Measurements from ENCODE around the gene LAMC1.

LAMC1 gene

DNA sequence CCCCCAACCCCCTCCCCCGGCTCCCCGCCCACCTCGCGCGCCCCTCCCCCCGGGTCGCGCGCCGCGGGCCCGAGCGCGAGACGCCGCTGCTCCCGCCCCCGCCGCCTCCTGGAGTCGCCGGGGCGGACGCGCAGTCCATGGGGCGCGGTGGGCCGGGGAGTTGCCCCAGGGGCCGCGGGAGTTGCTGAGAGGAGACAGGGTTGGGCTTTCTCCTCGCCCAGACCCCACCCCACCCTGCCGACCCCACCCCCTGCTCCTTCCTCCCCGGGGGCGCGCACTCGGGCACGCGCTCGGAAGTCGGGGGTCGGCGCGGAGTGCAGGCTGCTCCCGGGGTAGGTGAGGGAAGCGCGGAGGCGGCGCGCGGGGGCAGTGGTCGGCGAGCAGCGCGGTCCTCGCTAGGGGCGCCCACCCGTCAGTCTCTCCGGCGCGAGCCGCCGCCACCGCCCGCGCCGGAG lies at the start of gene LAMC1:
LAMC1 (plus strand) TSS at position 275 of the 455 bp plus-strand sequence. CDS start 297 bp downstream, outside the sequence.
- no peak for DNase-seq (ENCODE audit: low read depth in 2 of 2, low spot score in 1 of 2)

DNA sequence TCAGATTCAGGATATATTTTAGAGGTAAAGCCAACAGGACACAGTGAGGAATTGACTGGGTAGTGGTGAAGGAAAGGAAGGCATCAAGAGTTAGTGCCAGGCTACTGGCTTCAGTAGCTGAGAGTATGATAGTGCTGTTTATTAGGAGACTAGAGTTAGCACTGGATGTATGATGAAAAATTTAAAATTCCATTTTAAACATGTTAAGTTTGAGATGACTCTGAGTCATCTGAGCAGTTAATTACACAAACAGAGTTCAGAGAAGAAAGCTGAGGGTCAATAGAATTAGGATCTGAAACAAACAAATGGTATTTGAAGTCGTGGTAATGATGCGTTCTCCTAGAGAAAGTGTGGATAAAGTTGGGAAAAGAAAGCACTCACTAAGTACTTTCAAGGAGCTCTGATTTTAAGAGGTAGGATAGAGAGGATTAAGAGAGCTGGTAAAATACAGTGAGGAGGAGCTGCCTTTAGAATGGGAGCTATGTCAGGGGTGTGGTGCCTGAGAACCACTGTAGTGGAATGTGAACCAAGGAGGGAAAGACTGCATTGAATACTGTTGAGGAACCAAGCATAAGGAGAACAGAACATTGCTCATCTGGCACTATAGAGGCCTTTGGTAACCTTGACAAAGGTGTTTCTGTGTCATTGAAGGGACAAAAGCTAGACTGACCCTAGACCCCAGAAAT lies 48.6 kb upstream of the LAMC1 start:
- no peak for DNase-seq (ENCODE audit: low read depth in 2 of 2, low spot score in 1 of 2)

DNA sequence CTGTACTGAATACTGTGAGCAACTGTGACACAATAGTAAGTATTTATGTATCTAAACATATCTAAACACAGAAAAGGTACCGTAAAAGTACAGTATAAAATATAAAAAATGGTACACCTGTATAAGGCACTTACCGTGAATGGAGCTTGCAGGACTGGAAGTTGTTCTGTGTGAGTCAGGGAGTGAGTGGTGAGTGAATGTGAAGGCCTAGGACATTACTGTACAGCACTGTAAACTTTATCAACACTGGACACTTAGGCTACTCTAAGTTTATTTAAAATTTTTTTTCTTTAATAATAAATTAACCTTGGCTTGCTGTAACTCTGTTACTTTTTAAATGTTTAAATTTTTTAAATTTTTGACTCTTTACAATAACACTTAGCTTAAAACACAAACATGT lies 45.7 kb upstream of the LAMC1 start:
- no peak for DNase-seq (ENCODE audit: low read depth in 2 of 2, low spot score in 1 of 2)

DNA sequence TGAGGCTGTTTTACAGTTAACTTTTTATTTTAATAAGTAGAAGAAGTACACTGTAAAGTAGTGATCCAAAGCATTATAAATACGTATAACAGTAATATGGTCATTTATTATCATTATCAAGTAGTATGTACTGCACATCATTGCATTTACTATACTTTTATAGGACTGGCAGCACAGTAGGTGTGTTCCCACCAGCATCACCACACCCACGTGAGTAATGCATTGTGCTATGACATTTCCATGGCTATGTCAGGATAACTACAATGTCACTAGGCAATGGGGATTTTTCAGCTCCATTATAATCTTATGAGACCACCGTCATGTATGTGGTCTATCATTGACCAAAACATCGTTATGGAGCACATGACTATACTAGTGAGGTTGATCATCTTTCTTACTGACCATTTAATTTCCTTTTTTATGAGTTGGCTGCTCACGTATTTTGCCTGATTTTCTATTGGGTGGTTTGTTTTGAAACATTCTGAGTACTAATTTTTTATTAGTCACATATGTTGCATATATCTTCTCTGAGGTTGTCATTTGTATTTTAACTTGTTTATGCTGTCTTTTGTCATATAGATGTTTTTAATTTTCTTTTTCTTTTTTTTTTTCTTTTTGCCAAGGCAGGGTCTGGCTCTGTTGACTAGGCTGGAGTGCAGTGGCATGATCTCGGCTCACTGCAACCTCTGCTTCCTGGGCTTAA lies 44.9 kb upstream of the LAMC1 start:
- DNase-seq (ENCODE audit: low read depth in 2 of 2, low spot score in 1 of 2) = no peak

DNA sequence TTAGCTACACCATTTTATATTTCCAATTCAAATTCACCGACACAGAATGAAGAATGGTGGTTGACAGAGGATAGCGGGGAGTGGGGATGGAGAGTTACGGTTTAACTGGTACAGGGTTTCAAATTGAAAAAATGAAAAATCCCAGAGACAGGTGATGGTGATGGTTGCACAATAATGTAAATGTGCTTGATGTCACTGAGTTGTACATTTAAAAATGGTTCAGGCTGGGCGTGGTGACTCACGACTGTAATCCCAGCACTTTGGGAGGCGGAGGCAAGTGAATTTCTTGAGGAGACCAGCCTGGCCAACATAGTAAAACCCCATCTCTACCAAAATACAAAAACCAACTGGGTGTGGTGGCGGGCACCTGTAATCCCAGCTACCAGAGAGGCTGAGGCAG lies 39.1 kb upstream of the LAMC1 start:
- no peak for DNase-seq (ENCODE audit: low read depth in 2 of 2, low spot score in 1 of 2)

DNA sequence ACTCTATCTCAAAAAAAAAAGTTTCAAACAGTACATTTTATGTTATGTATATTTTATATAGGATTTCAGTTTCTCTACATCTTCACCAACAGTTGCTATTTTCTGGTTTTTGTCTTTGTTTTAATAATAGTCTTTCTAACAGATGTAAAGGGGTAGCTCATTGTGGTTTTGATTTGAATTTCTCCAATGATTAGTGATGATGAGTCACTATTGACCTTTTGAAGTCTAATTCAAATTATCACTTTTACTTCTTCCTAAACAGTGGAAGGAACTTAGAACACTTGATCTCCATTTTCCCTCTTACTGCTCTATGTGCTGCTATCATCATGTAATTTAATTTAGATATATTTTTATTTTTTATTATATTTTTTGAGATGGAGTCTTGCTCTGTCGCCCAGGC lies 38.6 kb upstream of the LAMC1 start:
- DNase-seq (ENCODE audit: low read depth in 2 of 2, low spot score in 1 of 2) = no peak

DNA sequence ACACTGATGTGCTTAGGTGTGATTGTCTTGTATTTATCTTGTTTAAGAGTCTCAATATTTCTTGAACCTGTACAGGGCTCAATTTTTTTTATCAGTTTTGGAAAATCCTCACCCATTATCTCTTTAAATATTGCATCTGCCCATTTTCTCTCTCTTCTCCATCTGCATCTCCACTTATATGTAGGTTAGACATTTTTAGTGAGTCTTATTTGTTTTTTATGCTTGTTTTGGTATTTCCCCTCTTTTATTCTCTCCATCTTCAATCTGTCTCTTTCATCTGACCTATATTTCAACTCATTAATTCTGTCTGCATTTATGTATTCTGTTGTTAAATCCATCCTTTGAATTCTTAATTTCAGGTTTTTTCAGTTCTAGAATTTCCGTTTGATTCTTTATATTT lies 37.3 kb upstream of the LAMC1 start:
- DNase-seq (ENCODE audit: low read depth in 2 of 2, low spot score in 1 of 2) = no peak

DNA sequence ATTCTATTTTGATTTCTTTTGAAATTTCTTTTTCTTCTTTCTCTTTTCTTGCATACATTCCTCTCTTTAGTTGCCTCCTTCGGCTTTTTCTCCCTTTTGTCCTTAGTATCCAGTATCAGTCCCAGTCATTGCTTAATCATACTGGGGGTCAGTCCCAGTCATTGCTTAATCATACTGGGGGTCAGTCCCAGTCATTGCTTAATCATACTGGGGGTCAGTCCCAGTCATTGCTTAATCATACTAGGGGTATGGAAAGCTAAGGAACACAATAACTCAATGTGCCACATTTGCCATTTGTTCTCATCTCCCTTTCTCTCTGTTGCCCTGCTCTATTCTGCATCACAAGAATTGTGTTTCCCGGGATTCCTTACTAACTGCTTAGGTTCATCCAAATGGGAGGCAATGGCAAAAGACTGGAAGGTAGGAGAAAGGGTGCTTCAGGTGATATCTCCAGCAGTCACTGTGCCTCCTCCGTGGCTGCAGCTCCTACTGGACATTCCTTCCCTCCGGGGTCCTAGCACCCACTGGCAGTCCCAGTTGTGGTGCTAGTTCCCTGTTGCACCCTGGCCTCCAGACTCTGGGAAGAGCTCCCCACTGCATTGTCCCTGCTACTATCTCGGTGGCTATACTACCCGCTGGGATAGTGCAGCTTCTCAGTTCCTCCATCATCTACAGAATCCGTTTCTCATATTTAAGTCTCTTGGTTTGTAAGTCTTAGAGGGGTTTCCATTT lies 32.6 kb upstream of the LAMC1 start:
- DNase-seq (ENCODE audit: low read depth in 2 of 2, low spot score in 1 of 2) = no peak

DNA sequence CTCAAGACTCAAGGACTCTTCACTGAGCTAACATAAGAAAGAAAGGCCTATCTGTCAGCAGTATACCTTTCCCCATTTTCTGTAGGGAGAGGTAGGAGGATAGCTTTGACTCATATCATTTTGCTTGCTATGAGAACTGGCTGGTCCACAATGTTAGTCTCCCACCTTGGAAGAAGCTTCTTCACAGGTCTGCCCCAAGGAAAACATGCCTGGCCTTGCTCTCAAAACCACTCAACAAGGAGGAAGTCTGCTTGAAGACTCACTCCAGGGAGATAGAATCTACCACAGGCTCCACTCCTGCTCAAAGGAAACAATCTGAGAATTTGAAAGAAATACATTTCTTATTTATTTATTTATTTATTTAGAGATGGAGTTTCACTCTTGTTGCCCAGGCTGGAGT lies 29.5 kb upstream of the LAMC1 start:
- DNase-seq (ENCODE audit: low read depth in 2 of 2, low spot score in 1 of 2) = no peak

DNA sequence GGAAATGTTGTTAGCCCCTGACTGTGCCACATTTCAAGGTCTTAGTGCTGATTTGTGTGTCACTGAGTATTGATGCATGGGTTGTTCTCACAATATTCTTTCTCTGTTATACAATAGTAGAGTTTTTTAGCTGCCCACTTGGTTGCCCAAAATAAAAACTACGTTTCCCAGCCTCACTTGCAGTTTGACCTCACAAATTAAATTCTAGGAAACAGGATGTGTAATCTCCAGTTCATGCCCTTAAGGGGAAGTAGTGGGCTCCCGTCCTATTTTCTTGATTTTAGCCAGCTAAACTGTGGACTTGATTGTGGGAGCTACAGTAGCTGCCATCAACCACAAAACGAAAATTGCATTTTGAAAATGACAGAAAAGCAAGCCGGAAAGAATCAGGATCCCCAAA lies 27.3 kb upstream of the LAMC1 start:
- no peak for DNase-seq (ENCODE audit: low read depth in 2 of 2, low spot score in 1 of 2)

DNA sequence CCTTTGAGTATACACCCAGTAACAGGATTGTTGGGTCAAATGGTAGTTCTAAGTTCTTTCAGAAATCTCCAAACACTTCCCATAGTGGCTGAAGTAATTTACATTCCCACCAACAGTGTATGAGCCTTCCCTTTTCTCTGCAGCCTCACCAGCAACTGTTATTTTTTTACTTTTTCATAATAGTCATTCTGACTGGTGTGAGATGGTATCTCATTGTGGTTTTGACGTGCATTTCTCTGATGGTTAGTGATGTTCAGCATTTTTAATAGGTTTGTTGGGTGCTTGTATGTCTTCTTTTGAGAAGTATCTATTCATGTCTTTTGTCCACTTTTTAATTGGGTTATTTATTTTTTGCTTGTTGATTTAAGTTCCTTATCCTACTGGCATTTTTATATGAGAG lies 26.4 kb upstream of the LAMC1 start:
- DNase-seq (ENCODE audit: low read depth in 2 of 2, low spot score in 1 of 2) = no peak

DNA sequence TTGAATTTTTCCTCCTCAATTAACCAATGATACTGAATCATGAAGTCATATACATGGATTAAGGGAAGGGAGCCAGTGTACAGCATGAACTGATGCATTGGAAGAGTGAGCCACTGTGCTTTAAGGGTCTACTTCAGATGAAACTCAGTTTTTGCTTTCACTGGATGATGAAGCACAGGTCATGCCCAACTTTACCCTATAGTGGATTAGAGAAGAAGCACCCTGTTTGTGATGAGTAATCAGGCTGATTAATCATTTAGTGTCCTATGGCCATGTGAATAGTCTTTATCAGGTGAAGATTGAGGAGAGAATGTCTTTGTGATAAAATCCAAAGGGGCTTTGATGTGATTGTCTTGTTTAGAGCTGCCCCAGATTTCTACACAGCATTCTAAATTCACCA lies 24.7 kb upstream of the LAMC1 start:
- DNase-seq (ENCODE audit: low read depth in 2 of 2, low spot score in 1 of 2) = no peak

DNA sequence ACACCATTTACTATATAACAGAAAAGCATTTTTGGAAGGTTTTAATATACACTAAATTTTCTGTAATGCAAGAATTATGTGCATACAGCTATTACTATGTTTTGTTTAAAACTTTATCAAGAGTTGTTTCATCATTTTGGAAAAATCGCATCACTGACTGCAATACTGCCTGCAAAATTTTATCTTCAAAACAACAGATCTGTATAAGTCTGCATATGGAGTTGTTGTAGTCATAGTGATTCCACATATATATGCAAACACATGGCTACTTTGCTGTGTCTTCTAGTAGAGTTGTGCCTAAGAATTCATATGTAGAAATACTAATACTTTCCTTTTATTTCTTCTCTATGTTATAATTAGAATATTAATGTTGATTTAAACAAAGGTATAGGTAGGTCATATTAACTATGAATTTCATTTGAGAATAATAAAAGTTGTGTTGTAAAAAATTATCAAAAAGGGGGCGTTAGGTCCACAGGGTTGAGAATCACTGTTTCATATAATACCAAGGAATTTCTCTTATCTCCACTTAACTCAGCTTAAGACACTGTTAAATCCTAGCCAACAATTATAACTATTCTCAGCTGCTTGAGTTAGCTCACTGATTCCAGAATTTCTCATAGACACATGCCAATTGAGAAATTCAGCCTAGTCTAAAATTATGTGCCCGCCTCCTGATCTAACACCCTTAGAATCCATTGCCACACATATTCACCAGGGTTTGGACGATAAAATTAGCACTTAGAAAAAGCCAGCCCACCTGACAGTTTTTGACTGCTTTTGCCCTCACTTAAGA lies 22.9 kb upstream of the LAMC1 start:
- no peak for DNase-seq (ENCODE audit: low read depth in 2 of 2, low spot score in 1 of 2)

DNA sequence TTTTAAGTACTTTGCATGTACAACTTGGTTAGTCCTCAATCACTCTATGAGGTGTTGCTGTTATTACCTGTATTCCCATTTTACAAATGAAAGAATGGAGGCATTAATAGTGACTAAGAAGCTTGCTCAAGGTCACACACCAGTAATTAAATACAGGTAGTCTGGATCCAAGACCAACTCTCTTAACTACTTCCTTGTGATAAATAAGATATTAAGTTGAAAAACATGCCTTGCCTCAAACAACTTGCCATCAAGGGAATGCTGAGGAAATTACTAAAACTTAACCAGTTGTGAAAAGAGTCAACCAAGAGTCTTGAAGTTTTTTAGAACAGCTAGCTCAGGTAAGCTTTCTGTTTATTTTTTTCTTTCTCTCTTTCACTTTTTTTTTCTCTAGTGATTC lies 21.0 kb upstream of the LAMC1 start:
- DNase-seq (ENCODE audit: low read depth in 2 of 2, low spot score in 1 of 2) = no peak

DNA sequence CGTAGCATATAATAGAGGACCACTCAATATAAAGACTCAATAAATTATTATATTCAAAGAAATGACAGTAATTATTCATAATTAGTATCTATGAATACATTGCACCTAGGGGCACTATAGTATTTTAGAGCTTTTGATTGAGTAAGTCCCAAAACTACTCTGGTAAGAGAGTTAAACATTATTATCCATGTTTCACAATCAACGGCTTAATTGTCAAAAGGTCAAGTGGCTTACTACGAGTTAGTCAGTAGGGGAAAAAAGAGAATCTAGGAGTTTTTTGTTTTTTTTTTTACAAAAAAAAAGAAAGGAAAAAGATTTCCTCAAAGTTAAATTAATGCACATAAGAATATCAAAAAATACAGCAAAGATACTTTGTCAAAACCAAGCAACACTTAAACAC lies 20.4 kb upstream of the LAMC1 start:
- no peak for DNase-seq (ENCODE audit: low read depth in 2 of 2, low spot score in 1 of 2)

DNA sequence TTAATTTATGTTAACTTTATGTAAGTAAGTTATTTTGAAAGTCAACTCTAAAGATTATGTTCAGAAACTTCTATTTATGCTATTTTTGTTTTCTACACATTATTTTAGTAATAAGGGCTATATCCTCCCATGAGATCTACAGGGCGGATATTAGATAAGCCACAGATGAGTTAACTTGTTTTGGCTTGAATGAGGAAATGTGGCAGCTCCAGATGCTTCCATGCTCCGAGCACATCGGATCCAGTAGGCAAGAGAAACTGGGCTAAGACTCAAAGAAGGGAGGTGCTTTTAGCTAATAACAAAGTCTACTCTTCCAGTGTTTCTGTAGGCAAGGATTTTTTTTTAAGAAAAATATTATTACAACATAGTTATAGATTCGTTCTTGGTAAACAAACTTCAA lies 20.0 kb upstream of the LAMC1 start:
- no peak for DNase-seq (ENCODE audit: low read depth in 2 of 2, low spot score in 1 of 2)

DNA sequence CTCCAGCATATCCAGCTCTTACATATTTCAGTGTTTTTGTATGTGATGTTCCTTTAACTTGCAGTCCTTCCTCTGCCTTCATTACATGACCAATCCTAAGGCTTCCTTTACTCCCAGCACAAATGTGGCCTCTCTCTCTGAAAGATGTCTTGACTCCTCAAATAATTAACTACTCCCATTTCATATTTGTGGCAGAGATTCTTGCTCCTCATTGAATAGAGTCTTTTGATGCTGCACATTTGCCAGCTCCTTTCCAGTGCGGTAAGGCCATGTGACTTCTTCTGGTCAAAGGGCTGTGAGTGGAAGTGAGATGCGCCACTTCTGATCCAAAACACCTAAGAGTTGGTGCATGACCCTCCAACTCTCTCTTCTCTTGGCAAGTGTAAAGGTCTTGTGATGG lies 19.1 kb upstream of the LAMC1 start:
- no peak for DNase-seq (ENCODE audit: low read depth in 2 of 2, low spot score in 1 of 2)

DNA sequence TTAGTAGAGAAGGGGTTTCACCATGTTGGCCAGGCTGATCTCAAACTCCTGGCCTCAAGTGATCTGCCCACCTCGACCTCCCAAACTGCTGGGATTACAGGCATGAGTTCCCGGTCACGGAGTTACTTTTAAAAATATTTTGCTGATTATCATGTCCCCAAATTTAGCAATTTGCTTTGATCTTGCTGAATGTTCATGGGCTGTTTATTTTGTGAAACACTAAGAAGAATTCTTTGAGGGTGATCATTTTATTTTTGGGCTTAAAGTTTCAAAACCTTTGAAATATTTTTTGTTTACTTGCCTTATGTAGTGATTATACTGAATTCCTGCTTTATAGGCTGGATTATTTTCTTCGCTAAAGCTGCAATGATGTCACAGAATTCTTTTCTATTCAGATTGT lies 11.4 kb upstream of the LAMC1 start:
- DNase-seq (ENCODE audit: low read depth in 2 of 2, low spot score in 1 of 2) = no peak

DNA sequence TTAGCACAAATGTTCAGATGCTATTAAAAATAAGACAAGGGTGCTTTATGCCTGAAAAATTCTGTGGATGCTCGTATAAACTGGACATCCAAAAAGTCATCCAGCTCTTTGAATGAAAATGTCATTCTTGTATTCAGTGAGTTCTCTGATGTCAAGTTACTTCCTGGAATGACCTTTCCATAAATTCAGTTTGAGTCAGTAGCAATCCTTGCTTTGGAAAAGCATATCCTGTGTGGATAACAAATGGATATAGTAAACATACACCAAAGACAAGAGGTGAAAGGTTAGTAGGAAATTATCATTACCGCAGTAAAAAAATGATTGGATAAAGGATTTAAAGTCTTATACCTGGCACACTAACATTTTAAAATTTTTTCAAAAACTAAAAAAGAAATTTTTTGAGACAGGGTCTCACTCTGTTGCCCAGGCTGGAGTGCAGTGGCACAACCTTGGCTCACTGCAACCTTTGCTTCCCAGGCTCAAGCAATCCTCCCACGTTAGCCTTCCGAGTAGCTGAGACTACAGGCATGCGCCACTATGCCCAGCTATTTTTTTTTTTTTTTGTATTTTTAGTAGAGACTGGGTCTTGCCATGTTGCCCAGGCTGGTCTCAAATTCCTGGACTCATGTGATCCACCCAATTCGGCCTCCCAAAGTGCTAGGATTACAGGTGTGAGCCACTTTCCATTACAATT lies 10.8 kb upstream of the LAMC1 start:
- no peak for DNase-seq (ENCODE audit: low read depth in 2 of 2, low spot score in 1 of 2)

DNA sequence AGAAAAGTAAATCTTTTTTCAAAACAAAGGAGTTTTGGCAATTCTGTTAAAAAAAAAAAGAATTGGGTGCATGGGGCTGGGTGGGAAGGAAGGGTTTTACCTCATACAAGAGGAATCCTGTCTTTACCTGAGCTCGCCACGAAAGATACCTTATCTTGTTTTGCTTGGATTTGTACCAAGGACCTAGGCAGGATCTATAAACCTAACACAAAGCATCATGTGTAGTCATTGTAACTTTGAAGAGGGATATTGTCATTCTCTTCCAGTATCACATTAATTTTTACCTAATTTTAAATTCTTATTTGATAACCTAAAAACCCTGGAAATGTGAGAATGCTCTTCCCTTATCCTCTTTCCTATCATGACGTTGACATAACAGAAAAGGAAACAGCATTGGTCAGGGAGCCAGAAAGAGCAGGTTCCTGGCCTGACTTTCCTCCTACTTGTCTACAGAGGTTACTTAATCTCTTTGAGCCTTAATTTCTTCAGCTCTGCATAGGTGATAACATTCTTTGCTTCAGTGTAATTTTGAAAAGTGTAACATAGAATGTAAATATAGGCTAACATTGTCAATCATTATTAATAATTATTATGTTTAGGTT lies 4.0 kb upstream of the LAMC1 start:
- no peak for DNase-seq (ENCODE audit: low read depth in 2 of 2, low spot score in 1 of 2)

Measured in stimulated activated CD8-positive, alpha-beta memory T cell treated with anti-CD3 and anti-CD28 coated beads, Interleukin-4, amount 100 ng/mL, for 4 hours (primary cell).